H9 (cell line): ENCODE results near the gene TPM4. TPM values are rescaled to one million over a fixed set of nuclear protein-coding genes. Genes with fewer than 3 reads are reported as not detected.

Source experiments
- DNase-seq: peaks from one replicate; pipeline ENCODE4 v3.0.0-alpha.2; 2017
- H2AFZ ChIP-seq: one replicate; pipeline ENCODE4 v1.6.1; 2013; ENCODE audit warnings: mild to moderate bottlenecking, low read length, control low read depth, moderate library complexity
- H2AK5ac ChIP-seq: 2 replicates; pipeline ENCODE4 v1.6.1; 2013; ENCODE audit warnings: low read length, control low read depth, mixed read lengths; ENCODE audit not compliant: insufficient read length
- H2BK120ac ChIP-seq: one replicate; pipeline ENCODE4 v1.6.1; 2013; ENCODE audit warnings: low read depth, mild to moderate bottlenecking, low read length, control low read depth, inconsistent platforms; ENCODE audit not compliant: poor library complexity, severe bottlenecking
- H2BK12ac ChIP-seq: 2 replicates; pipeline ENCODE4 v1.6.1; 2013; ENCODE audit warnings: low read length, control low read depth, mixed read lengths, low read depth; ENCODE audit not compliant: insufficient read length
- H2BK15ac ChIP-seq: 2 replicates; pipeline ENCODE4 v1.6.1; 2013; ENCODE audit warnings: low read depth, low read length, control low read depth
- H2BK20ac ChIP-seq: one replicate; pipeline ENCODE4 v1.6.1; 2013; ENCODE audit warnings: low read depth, mild to moderate bottlenecking, low read length, control low read depth, inconsistent platforms; ENCODE audit not compliant: poor library complexity, severe bottlenecking
- H2BK5ac ChIP-seq: 2 replicates; pipeline ENCODE4 v1.6.1; 2013; ENCODE audit warnings: low read length, control low read depth, mixed read lengths; ENCODE audit not compliant: insufficient read length
- H3K14ac ChIP-seq: 2 replicates; pipeline ENCODE4 v1.6.1; 2013; ENCODE audit warnings: low read length, control low read depth; ENCODE audit not compliant: insufficient read depth
- H3K18ac ChIP-seq: 2 replicates; pipeline ENCODE4 v1.6.1; 2013; ENCODE audit warnings: low read depth, mild to moderate bottlenecking, mixed read lengths, low read length, control low read depth; ENCODE audit not compliant: insufficient read length
- H3K23ac ChIP-seq: 2 replicates; pipeline ENCODE4 v1.6.1; 2013; ENCODE audit warnings: low read length, control low read depth, mixed read lengths, low read depth; ENCODE audit not compliant: insufficient read length
- H3K23me2 ChIP-seq: 2 replicates; pipeline ENCODE4 v1.6.1; 2013; ENCODE audit warnings: low read depth, mild to moderate bottlenecking, mixed read lengths, low read length, control low read depth; ENCODE audit not compliant: insufficient read length, poor library complexity, severe bottlenecking
- H3K27ac ChIP-seq: 2 replicates; pipeline ENCODE4 v1.5.1; 2013; ENCODE audit warnings: low read length, control low read depth, mixed read lengths, low read depth; ENCODE audit not compliant: insufficient read length
- H3K27me3 ChIP-seq: 2 replicates; pipeline ENCODE4 v1.6.1; 2013; ENCODE audit warnings: low read length, control low read depth, inconsistent platforms; ENCODE audit not compliant: insufficient read depth
- H3K4ac ChIP-seq: 2 replicates; pipeline ENCODE4 v1.6.1; 2013; ENCODE audit warnings: low read depth, mild to moderate bottlenecking, control low read depth, inconsistent platforms, low read length, moderate library complexity
- H3K4me1 ChIP-seq: 2 replicates; pipeline ENCODE4 v1.6.1; 2013; ENCODE audit warnings: low read length, control low read depth, inconsistent platforms; ENCODE audit not compliant: insufficient read depth
- H3K4me2 ChIP-seq: 2 replicates; pipeline ENCODE4 v1.6.1; 2013; ENCODE audit warnings: low read length, control low read depth, mixed read lengths; ENCODE audit not compliant: insufficient read length, insufficient read depth
- H3K56ac ChIP-seq: 2 replicates; pipeline ENCODE4 v1.6.1; 2013; ENCODE audit warnings: low read depth, mild to moderate bottlenecking, mixed read lengths, low read length, control low read depth; ENCODE audit not compliant: insufficient read length
- H3K79me1 ChIP-seq: 2 replicates; pipeline ENCODE4 v1.6.1; 2013; ENCODE audit warnings: low read depth, mild to moderate bottlenecking, moderate library complexity, low read length, control low read depth, inconsistent platforms; ENCODE audit not compliant: insufficient read depth, poor library complexity, severe bottlenecking
- H3K79me2 ChIP-seq: 2 replicates; pipeline ENCODE4 v1.6.1; 2013; ENCODE audit warnings: low read length, control low read depth, inconsistent platforms; ENCODE audit not compliant: insufficient read depth
- H3K9ac ChIP-seq: 2 replicates; pipeline ENCODE4 v1.6.1; 2013; ENCODE audit warnings: low read length, control low read depth, mixed read lengths; ENCODE audit not compliant: insufficient read length; ENCODE audit errors: extremely low read depth
- H3K9me3 ChIP-seq: one replicate; pipeline ENCODE4 v1.6.1; 2013; ENCODE audit warnings: low read depth, low read length, inconsistent platforms; ENCODE audit not compliant: control insufficient read depth
- H3T11ph ChIP-seq: one replicate; pipeline ENCODE4 v1.6.1; 2013; ENCODE audit warnings: mild to moderate bottlenecking, low read length, control low read depth, inconsistent platforms
- H4K20me1 ChIP-seq: one replicate; pipeline ENCODE4 v1.6.1; 2013; ENCODE audit not compliant: control insufficient read depth, insufficient read length, insufficient read depth
- H4K5ac ChIP-seq: 2 replicates; pipeline ENCODE4 v1.6.1; 2013; ENCODE audit warnings: low read depth, mild to moderate bottlenecking, mixed read lengths, low read length, control low read depth; ENCODE audit not compliant: insufficient read length
- H4K8ac ChIP-seq: replicated peaks from 2 replicates; pipeline ENCODE4 v1.6.1; 2013; ENCODE audit warnings: low read length, control low read depth, mixed read lengths, low read depth; ENCODE audit not compliant: insufficient read length
- H4K91ac ChIP-seq: 2 replicates; pipeline ENCODE4 v1.6.1; 2013; ENCODE audit warnings: low read depth, mild to moderate bottlenecking, moderate library complexity, mixed read lengths, low read length, control low read depth; ENCODE audit not compliant: insufficient read length
- H3K27ac Mint-ChIP-seq, 3 experiments: 2 replicates in 2 of 3; 3 replicates in 1 of 3; pipeline ENCODE4 v1.8.0; 2020 to 2021; ENCODE audit warnings: mixed read lengths in 3 of 3, mild to moderate bottlenecking in 1 of 3, moderate library complexity in 1 of 3
- H3K27me3 Mint-ChIP-seq: 2 replicates; pipeline ENCODE4 v1.8.0; 2021; ENCODE audit warnings: low read depth, mild to moderate bottlenecking, moderate library complexity, mixed read lengths
- H3K36me3 Mint-ChIP-seq, 3 experiments: 2 replicates in 2 of 3; 3 replicates in 1 of 3; pipeline ENCODE4 v1.8.0; 2020 to 2021; ENCODE audit warnings: low read depth in 3 of 3, mixed read lengths in 3 of 3; ENCODE audit not compliant: insufficient read depth in 1 of 3
- H3K4me1 Mint-ChIP-seq, 2 experiments: 2 replicates each; pipeline ENCODE4 v1.8.0; 2020; ENCODE audit warnings: mixed read lengths in 2 of 2
- H3K4me3 Mint-ChIP-seq, 2 experiments: 2 replicates in 1 of 2; 3 replicates in 1 of 2; pipeline ENCODE4 v1.8.0; 2020 to 2021; ENCODE audit warnings: mild to moderate bottlenecking in 2 of 2, mixed read lengths in 2 of 2, moderate library complexity in 1 of 2
- H3K9me3 Mint-ChIP-seq, 2 experiments: 2 replicates in 1 of 2; 3 replicates in 1 of 2; pipeline ENCODE4 v1.8.0; 2020; ENCODE audit warnings: mild to moderate bottlenecking in 2 of 2, mixed read lengths in 2 of 2, moderate library complexity in 1 of 2
- CTCF ChIP-seq: fragments of 200-600 bp; sonication (generic); conservative IDR thresholded peaks from 3 replicates; pipeline ENCODE4 v1.8.0; 2021; ENCODE audit warnings: antibody characterized with exemption, mild to moderate bottlenecking
- WGBS: extraction: QIAGEN DNeasy Blood & Tissue Kit; methylation state at CpG from one replicate; pipeline ENCODE4 v1.1.7; 2013; ENCODE audit warnings: missing lambda C conversion rate, low lambda C conversion rate, mixed read lengths; ENCODE audit not compliant: insufficient read length; ENCODE audit errors: extremely low coverage; 5-methylcytosine and 5-hydroxymethylcytosine counted together
- total RNA-seq: library from RNA; stranded (reverse); gene quantifications from 2 replicates; pipeline ENCODE4 v1.2.1, GENCODE V29; 2021

Gene TPM4
- total RNA-seq, 1 experiment from 2014 or later = 431 TPM

DNA sequence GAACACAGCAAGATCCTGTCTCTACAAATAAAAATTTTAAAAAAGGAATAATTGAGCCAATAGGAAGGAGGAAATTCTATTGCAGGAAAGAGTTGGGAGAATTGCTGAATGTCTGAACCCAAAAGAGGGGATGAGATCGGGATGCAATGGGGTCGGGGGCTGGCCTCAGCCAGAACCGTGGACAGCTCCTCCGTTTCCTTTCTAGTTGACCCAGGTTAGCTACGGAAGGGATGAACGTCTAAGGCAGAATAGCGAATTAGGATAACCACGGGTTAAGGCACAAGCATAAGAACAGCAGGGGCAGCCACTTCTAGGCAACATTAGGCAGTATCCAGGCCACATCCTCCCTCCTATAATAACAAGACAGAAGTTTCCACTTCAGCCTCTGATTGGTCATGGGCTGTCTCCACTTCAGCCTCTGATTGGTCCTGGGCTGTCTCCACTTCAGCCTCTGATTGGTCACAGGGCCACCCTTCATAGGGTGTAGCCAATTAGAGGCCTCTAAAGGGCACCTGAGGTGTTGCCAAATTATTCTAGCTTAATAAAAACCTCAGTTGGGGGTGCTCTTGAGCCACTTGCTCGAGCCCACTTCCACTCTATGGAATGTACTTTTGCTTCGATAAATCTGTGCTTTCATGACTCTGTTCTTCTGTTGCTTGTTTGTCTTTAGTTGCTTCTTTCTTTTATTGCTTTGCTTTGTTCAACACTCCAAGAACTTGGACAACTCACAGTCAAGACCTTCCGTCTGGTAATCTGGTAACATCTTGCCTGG is 24.9 kb upstream of the TPM4 start:
- Mint-ChIP-seq H3K27ac (no peak overlapping the region), H3K4me3 (no peak overlapping the region; a peak in 1 of 5 replicates), H3K9me3 (peaks cover 18 to 70% of the 10 kb centered on the region in 2 experiments), H3K27me3 (peaks cover 6% of the 10 kb centered on the region), H3K4me1 (no peaks in the 10 kb centered on the region), H3K36me3 (no peaks in the 10 kb centered on the region)
- H2BK5ac ChIP-seq = no peak overlapping the region
- H2BK15ac ChIP-seq = no peak overlapping the region
- peak; percentile 50 for DNase-seq
- H2AFZ ChIP-seq = no peak overlapping the region
- H2BK12ac ChIP-seq = no peak overlapping the region
- no peaks in the 10 kb centered on the region for H4K20me1 ChIP-seq
- H3K4ac ChIP-seq = no peak overlapping the region
- H3K23ac ChIP-seq = no peak overlapping the region
- no peaks in the 10 kb centered on the region for H3K27me3 ChIP-seq
- H3K9ac ChIP-seq = no peak overlapping the region
- no peaks in the 10 kb centered on the region for H3K23me2 ChIP-seq
- WGBS = no CpG with 5 or more reads among the region's 11 CpGs
- H2AK5ac ChIP-seq = no peak overlapping the region
- H3K4me1 ChIP-seq = no peaks in the 10 kb centered on the region
- H3K27ac ChIP-seq = no peak overlapping the region
- no peaks in the 10 kb centered on the region for H3K79me1 ChIP-seq
- no peak overlapping the region for H3K56ac ChIP-seq
- no peaks in the 10 kb centered on the region for H3K79me2 ChIP-seq
- H3K18ac ChIP-seq = no peak overlapping the region
- H2BK20ac ChIP-seq = no peak overlapping the region
- no peak overlapping the region for H2BK120ac ChIP-seq
- H3K9me3 ChIP-seq = no peaks in the 10 kb centered on the region
- no peak for TF ChIP-seq CTCF
- H4K91ac ChIP-seq = no peak overlapping the region
- H4K5ac ChIP-seq = no peak overlapping the region
- H3T11ph ChIP-seq = no peak overlapping the region
- no peak overlapping the region for H4K8ac ChIP-seq
- H3K14ac ChIP-seq = no peak overlapping the region
- no peak overlapping the region for H3K4me2 ChIP-seq
